ENCODE results near the gene RFX8. TPM values are rescaled to one million over a fixed set of nuclear protein-coding genes. Genes with fewer than 3 reads are reported as not detected.
A peak's percentile ranks its signal among the peaks of the same experiment; 100 is the strongest.

Gene RFX8
- total and polyA plus RNA-seq, 2 of the 4 experiments (the other 2 are of a cell fraction) = 2.9 to 5.3 TPM

DNA sequence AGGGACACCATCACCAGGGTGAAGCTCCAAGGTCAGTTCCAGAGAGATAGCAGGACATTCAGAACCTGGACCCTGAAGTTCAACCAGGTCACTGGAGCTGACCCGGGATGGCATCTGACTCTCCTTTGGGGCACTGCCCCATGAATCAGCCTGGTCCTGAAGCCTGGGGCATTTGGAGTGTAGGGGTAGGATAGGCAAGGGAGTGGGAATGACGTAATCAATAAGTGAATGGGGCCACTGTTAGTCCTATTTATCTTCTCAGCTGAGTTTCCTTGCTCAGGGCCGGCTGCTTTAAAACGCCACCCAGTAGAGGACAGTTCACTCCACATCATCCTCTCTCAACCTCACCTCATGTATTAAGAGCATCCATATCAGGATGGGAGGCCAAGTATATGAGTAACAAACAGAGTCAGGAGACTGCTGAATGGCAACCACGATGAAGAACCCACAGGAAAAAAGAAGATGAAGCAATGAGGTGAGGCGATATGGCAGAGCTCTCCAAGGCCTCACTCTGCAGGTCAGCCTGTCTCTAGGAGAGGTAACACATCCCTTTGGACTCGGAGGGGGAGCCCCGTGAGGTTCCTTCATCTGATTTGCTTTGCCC, 1.8 kb upstream of the RFX8 start:
- CTCF ChIA-PET = no interaction called here
- intact Hi-C loops (cut with micrococcal nuclease) = no loop called here

More for the DNA sequence above, 1.8 kb upstream of the RFX8 start:
- Histone ChIP-seq H3K79me1 (ENCODE audit: low read depth in 1 of 2, low read length in 2 of 2) (peaks cover 4 to 25% of the 10 kb centered on the region in 2 experiments; a peak in 3 of 4 replicates), H3K4ac (ENCODE audit: low read depth, low read length) (peak overlapping the region; percentile 40), H2AK9ac (replicated peaks; ENCODE audit: low read depth, low read length, poor library complexity) (peak overlapping the region; percentile 33), H3K9ac (ENCODE audit: low read depth, low read length) (no peak overlapping the region), H2BK120ac (ENCODE audit: low read depth, low read length) (peak overlapping the region; percentile 71; the same call in 1 of the 2 replicates), H2AK5ac (ENCODE audit: low read depth, low read length) (peak overlapping the region; percentile 51), H3K36me3 (ENCODE audit: control insufficient read depth, insufficient read depth, low read length) (no peaks in the 10 kb centered on the region), H3K56ac (ENCODE audit: extremely low read depth, insufficient read depth, low read length) (no peak overlapping the region), H4K91ac (ENCODE audit: insufficient read depth, low read depth, low read length) (peak overlapping the region; percentile 9), H2AFZ (replicated peaks; ENCODE audit: low read length, poor library complexity) (peak overlapping the region; percentile 18), H3K18ac (ENCODE audit: low read depth, low read length) (no peak overlapping the region), H4K5ac (ENCODE audit: low read depth, low read length) (no peak overlapping the region), H4K8ac (ENCODE audit: low read depth in 2 of 2, low read length in 2 of 2) (no peak overlapping the region), H4K20me1 (ENCODE audit: insufficient read depth, low read length) (no peaks in the 10 kb centered on the region), H2BK20ac (ENCODE audit: low read depth, low read length) (peak overlapping the region; percentile 76), H3K4me1 (ENCODE audit: control insufficient read depth, insufficient read depth, low read length) (peaks cover 6% of the 10 kb centered on the region), H3K9me3 (ENCODE audit: control insufficient read depth, insufficient read depth, low read length) (no peaks in the 10 kb centered on the region), H3K14ac (replicated peaks; ENCODE audit: low read depth, low read length) (no peak overlapping the region), H2BK5ac (ENCODE audit: low read depth, low read length, poor library complexity, severe bottlenecking) (no peak overlapping the region), H3K27me3 (ENCODE audit: control insufficient read depth, insufficient read depth, low read length) (no peaks in the 10 kb centered on the region), H3K4me2 (ENCODE audit: low read depth, low read length) (no peak overlapping the region), H2BK15ac (ENCODE audit: low read depth, low read length) (peak overlapping the region; percentile 37; the same call in 1 of the 3 replicates), H3K27ac (ENCODE audit: insufficient read depth, low read length) (no peak overlapping the region), H3K4me3 (ENCODE audit: insufficient read depth, low read depth, low read length) (no peak overlapping the region), H3K9me1 (ENCODE audit: insufficient read depth, low read length) (peaks cover 4% of the 10 kb centered on the region; the same call in 1 of the 2 replicates), H3K23ac (ENCODE audit: low read depth, low read length) (0 out of 2 replicates have a peak overlapping the region, but pooled peaks have one; percentile 17)
- ATAC-seq (ENCODE audit: low read depth) (no peak), DNase-seq (peak; percentile 24)
- BruUV-seq (replicated peaks) = no TSS peak
- TF ChIP-seq MAFK (IDR thresholded peaks at IDR 0.05; ENCODE audit: low read depth, low read length) = no peak
- no peak for TF ChIP-seq RCOR1 (IDR thresholded peaks at IDR 0.05; ENCODE audit: insufficient replicate concordance, low read length)
- 93% methylated on average over 3 of the region's 8 CpGs; no CpG with 5 or more reads in 1 of the 2 experiments for WGBS, 2 experiments (ENCODE audit: extremely low coverage in 2 of 2, insufficient read length in 1 of 2)
- dilution Hi-C loops (cut with HindIII; ENCODE audit: low sequenced_read_pairs, unreplicated experiment) = no loop called here
- in situ Hi-C loops (cut with MboI; ENCODE audit: low sequenced_read_pairs) = no loop called here
- POLR2A ChIA-PET (ENCODE audit: unreplicated experiment) = interaction anchor here (0.5 kb wide), 1 partner anchor 36 kb away, joined by 5 read pairs; no protein-coding TSS in a partner anchor

All from IMR-90 (cell line).